IMR-90 (cell line): ENCODE data around the gene ROR2.

ENCODE experiments used
- NFE2L2 ChIP-seq: fragments of 150-350 bp; IDR thresholded peaks from 2 replicates; pipeline ENCODE4 v1.6.1; 2016; ENCODE audit warnings: low read depth, mild to moderate bottlenecking, low read length
- POLR2A ChIP-seq: IDR thresholded peaks from 2 replicates; pipeline ENCODE4 v1.6.1; 2012; ENCODE audit warnings: mild to moderate bottlenecking, low read depth, low read length
- TF ChIP-seq, protein P1 (sequence below): conservative IDR thresholded peaks from 2 replicates; pipeline ENCODE4 v1.5.1; 2012; ENCODE audit warnings: mild to moderate bottlenecking, low read depth, low read length, improper control_type of control experiment

DNA sequence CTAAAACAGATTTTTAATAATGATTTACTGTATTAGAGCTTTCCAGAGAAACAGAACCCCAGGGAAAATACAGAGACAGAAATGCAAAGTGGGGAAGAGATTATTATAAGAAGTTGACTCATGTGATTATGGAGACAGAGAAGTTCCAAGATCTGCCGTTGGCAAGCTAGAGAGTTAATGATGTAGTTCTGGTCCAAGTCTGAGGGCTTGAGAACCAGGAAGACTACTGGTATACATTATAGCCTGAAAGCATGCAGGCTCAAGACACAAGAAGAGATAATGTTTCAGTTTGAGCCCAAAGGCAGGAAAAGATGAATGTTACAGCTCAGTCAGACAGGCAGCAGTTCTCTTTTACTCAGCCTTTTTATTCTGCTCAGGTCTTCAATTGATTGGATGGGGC, 427.5 kb downstream of the ROR2 start:
- TF ChIP-seq POLR2A (no peak), NFE2L2 (no peak)
- TF ChIP-seq, protein P1, sequence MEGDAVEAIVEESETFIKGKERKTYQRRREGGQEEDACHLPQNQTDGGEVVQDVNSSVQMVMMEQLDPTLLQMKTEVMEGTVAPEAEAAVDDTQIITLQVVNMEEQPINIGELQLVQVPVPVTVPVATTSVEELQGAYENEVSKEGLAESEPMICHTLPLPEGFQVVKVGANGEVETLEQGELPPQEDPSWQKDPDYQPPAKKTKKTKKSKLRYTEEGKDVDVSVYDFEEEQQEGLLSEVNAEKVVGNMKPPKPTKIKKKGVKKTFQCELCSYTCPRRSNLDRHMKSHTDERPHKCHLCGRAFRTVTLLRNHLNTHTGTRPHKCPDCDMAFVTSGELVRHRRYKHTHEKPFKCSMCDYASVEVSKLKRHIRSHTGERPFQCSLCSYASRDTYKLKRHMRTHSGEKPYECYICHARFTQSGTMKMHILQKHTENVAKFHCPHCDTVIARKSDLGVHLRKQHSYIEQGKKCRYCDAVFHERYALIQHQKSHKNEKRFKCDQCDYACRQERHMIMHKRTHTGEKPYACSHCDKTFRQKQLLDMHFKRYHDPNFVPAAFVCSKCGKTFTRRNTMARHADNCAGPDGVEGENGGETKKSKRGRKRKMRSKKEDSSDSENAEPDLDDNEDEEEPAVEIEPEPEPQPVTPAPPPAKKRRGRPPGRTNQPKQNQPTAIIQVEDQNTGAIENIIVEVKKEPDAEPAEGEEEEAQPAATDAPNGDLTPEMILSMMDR, result no peak
